HG02981 (cell line): ENCODE results near the gene YPEL3.
A peak's percentile ranks its signal among the peaks of the same experiment; 100 is the strongest.

ENCODE experiments used
- ATAC-seq: cut with Tn5 transposase; IDR thresholded peaks from one replicate; pipeline ENCODE4 v1.9.1; 2021; ENCODE audit warnings: mild to moderate bottlenecking, moderate library complexity; ENCODE audit not compliant: unreplicated experiment

Gene YPEL3

GRCh38 chr16:30070490-30070889 is 25.5 kb downstream of the YPEL3 start:
- no peak for ATAC-seq

DNA sequence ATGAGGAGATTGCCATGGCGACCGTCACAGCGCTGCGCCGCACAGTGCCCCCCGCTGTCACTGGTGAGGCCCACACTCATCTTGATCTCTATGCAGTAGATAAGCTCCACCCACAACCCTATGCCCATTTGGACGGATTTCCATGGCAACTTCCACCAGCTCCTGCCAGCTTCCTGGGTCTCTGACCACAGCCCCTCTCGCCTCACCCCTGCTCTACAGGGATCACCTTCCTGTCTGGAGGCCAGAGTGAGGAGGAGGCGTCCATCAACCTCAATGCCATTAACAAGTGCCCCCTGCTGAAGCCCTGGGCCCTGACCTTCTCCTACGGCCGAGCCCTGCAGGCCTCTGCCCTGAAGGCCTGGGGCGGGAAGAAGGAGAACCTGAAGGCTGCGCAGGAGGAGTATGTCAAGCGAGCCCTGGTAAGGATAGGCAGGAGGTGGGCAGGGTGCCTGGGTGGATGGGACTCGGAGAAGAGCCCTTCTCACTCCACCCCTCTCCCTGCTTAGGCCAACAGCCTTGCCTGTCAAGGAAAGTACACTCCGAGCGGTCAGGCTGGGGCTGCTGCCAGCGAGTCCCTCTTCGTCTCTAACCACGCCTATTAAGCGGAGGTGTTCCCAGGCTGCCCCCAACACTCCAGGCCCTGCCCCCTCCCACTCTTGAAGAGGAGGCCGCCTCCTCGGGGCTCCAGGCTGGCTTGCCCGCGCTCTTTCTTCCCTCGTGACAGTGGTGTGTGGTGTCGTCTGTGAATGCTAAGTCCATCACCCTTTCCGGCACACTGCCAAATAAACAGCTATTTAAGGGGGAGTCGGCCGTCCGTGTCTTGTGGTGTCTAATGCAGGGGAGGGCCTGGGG is 26.2 kb downstream of the YPEL3 start:
- ATAC-seq, result no peak

- ATAC-seq, result no peak
Measured at GRCh38 chr16:30068750-30069610, 27.0 kb downstream of the YPEL3 start.

DNA sequence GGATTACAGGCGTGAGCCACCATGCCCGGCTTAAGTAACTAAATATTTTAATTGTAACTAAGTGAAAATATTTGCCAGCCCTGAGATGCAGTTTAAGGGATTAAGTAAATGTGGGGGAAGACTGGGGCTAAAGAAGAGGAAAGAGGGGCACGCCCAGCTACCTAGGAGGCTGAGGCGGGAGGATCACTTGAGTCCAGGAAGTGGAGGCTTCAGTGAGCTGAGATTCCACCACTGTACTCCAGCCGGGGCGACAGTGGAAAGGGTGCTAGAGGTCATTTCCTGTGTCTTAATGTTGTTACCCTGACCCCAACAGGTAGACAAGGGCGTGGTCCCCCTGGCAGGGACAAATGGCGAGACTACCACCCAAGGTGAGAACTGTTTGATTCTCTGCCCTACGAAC is 27.7 kb downstream of the YPEL3 start:
- ATAC-seq, result no peak

- no peak for ATAC-seq
Measured at GRCh38 chr16:30067584-30067916, 28.5 kb downstream of the YPEL3 start.

- no peak for ATAC-seq
Measured at GRCh38 chr16:30066761-30067583, 29.0 kb downstream of the YPEL3 start.

GRCh38 chr16:30065943-30066760 is 29.9 kb downstream of the YPEL3 start:
- ATAC-seq, result no peak

- peak; percentile 82 for ATAC-seq
Measured at GRCh38 chr16:30065102-30065942, 30.7 kb downstream of the YPEL3 start, which contains the start of gene ALDOA. ALDOA (plus strand) TSS chr16:30065760; CDS start chr16:30066898, 1,138 bp downstream.

DNA sequence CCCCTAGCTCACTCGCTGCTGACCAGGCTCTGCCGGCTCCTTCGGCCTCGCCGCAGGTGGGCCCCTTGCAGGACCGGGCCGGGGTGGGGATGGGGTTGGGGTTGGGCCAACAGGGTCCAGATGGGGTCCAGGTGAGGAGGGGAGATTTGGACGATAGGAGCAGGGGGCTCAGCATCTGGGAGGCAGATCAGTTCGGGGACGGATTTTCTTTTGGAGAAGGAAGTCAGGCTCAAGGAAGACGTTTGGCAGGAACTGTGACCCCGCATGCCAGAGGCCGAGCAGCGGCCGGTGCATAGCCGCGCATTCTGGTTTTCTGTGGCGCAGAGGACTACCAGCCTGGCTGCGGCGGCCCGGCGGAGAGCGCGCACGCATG is 31.3 kb downstream of the YPEL3 start:
- ATAC-seq, result no peak

- ATAC-seq, result no peak
Measured at GRCh38 chr16:30063893-30064728, 31.9 kb downstream of the YPEL3 start.

DNA sequence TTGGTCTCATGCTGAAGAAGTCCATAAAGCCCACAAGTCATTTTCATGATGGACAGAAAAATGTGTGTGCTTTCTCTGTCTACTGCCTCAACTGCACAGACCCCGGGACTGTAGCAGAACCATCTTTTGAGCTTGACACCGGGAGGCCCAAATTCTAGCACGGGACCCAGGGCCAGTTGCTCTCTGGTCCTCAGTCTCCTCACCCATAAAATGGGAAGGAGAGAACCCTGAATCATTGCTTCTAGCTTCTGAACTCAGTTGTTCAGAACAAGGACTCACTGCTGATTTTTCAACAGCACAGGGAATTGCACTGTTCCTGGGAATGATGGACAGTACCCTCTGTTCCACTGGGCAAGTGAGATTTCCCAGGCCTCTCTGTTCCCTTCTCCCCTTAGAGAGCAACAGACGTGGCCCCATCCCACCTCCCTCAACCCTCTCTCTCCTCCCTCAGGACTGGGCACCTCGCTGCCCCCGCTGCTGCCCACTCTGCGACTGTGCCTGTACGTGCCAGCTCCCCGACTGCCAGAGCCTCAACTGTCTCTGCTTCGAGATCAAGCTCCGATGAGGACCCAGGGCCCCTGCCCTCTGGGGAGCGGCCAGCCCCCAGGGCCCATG is 32.6 kb downstream of the YPEL3 start:
- ATAC-seq, result no peak

DNA sequence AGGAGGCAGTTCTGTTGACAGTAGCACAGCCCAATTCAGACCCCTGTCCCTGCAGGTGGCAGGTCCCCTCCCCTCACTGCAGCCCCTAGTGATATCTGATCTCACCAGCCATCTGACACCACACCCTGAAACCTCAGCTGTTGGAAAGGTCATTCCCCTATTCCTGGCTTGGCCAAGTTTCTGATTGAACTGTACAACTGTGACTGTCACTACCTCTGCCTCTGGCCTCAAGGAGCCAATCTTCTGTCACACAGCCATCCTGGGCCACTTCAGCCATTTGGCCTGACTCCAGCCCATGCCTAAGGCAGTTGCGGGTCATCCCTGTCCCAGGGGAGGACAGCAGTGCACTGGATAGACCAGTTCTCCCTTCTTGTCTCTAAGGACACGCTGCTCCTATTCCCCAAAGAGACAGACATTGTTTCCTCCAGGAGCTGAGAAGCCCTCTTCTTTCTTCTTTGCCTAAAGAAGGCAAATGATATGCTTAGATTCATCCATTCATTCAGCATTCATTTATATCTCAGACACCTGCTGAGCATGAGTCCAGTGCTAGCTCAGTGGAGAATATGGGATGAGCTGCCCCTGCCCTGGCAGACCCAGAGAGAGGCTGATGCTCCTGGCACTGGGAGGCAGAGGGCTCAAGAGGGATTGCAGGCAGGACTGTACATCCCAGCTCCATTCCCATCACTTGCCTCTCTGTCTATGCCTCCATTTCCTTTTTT is 35.0 kb downstream of the YPEL3 start:
- ATAC-seq, result no peak

- ATAC-seq, result no peak
Measured at GRCh38 chr16:30060346-30060745, 35.7 kb downstream of the YPEL3 start.

- ATAC-seq, result no peak
Measured at GRCh38 chr16:30054959-30055553, 41.0 kb downstream of the YPEL3 start.

- no peak for ATAC-seq
Measured at GRCh38 chr16:30054451-30054850, 41.6 kb downstream of the YPEL3 start.

- no peak for ATAC-seq
Measured at GRCh38 chr16:30053376-30054015, 42.5 kb downstream of the YPEL3 start.
